Measurements from ENCODE around the gene ZFP28.

Gene ZFP28

GRCh38 chr19:56594446-56594782 lies 55.7 kb downstream of the ZFP28 start:
- Histone ChIP-seq H3K27ac (ENCODE audit: poor library complexity, severe bottlenecking) (no peak overlapping the region), H3K36me3 (ENCODE audit: low read depth) (peaks cover 10% of the 10 kb centered on the region), H3K4me3 (ENCODE audit: severe bottlenecking) (no peak overlapping the region), H3K27me3 (ENCODE audit: insufficient read depth, poor library complexity, severe bottlenecking) (no peaks in the 10 kb centered on the region), H3K9me3 (ENCODE audit: severe bottlenecking) (peaks cover 1% of the 10 kb centered on the region), H3K4me1 (ENCODE audit: insufficient read depth, poor library complexity, severe bottlenecking) (no peaks in the 10 kb centered on the region)
- no peak for DNase-seq (ENCODE audit: low spot score)
- TF ChIP-seq CTCF (IDR thresholded peaks at IDR 0.05; ENCODE audit: poor library complexity, severe bottlenecking): no peak
- no peak for ATAC-seq (ENCODE audit: low read depth)

GRCh38 chr19:56594783-56595547 lies 56.2 kb downstream of the ZFP28 start, which contains the start of gene ZNF71:
ZNF71 (plus strand) TSS chr19:56595302; CDS start chr19:56601559, 6,257 bp downstream.
- Histone ChIP-seq H3K27ac (ENCODE audit: poor library complexity, severe bottlenecking) (no peak within 1 kb of the TSS), H3K36me3 (ENCODE audit: low read depth) (peaks cover 10% of the 10 kb centered on the region), H3K9me3 (ENCODE audit: severe bottlenecking) (peaks cover 1% of the 10 kb centered on the region), H3K4me1 (ENCODE audit: insufficient read depth, poor library complexity, severe bottlenecking) (no peaks in the 10 kb centered on the region), H3K4me3 (ENCODE audit: severe bottlenecking) (peak within 1 kb of the TSS; percentile 75), H3K27me3 (ENCODE audit: insufficient read depth, poor library complexity, severe bottlenecking) (no peaks in the 10 kb centered on the region)
- no peak for TF ChIP-seq CTCF (IDR thresholded peaks at IDR 0.05; ENCODE audit: poor library complexity, severe bottlenecking)
- DNase-seq (ENCODE audit: low spot score): peak; percentile 81
- ATAC-seq (ENCODE audit: low read depth): peak; percentile 95

GRCh38 chr19:56595548-56595899 lies 56.8 kb downstream of the ZFP28 start:
- TF ChIP-seq CTCF (IDR thresholded peaks at IDR 0.05; ENCODE audit: poor library complexity, severe bottlenecking): no peak
- Histone ChIP-seq H3K36me3 (ENCODE audit: low read depth) (peaks cover 10% of the 10 kb centered on the region), H3K9me3 (ENCODE audit: severe bottlenecking) (no peaks in the 10 kb centered on the region), H3K4me1 (ENCODE audit: insufficient read depth, poor library complexity, severe bottlenecking) (no peaks in the 10 kb centered on the region), H3K27ac (ENCODE audit: poor library complexity, severe bottlenecking) (no peak overlapping the region), H3K27me3 (ENCODE audit: insufficient read depth, poor library complexity, severe bottlenecking) (no peaks in the 10 kb centered on the region), H3K4me3 (ENCODE audit: severe bottlenecking) (peak overlapping the region; percentile 75)
- DNase-seq (ENCODE audit: low spot score): no peak
- ATAC-seq (ENCODE audit: low read depth): peak; percentile 48

- H3K4me3 ChIP-seq (ENCODE audit: severe bottlenecking): no peak overlapping the region
- peaks cover 2% of the 10 kb centered on the region for H3K9me3 ChIP-seq (ENCODE audit: severe bottlenecking)
- no peak for TF ChIP-seq CTCF (IDR thresholded peaks at IDR 0.05; ENCODE audit: poor library complexity, severe bottlenecking)
- no peak overlapping the region for H3K27ac ChIP-seq (ENCODE audit: poor library complexity, severe bottlenecking)
- no peak for DNase-seq (ENCODE audit: low spot score)
- ATAC-seq (ENCODE audit: low read depth): no peak
- no peaks in the 10 kb centered on the region for H3K4me1 ChIP-seq (ENCODE audit: insufficient read depth, poor library complexity, severe bottlenecking)
- no peaks in the 10 kb centered on the region for H3K27me3 ChIP-seq (ENCODE audit: insufficient read depth, poor library complexity, severe bottlenecking)
- peaks cover 20% of the 10 kb centered on the region for H3K36me3 ChIP-seq (ENCODE audit: low read depth)
Observed at GRCh38 chr19:56596676-56597075, 57.9 kb downstream of the ZFP28 start.

- H3K27me3 ChIP-seq (ENCODE audit: insufficient read depth, poor library complexity, severe bottlenecking): no peaks in the 10 kb centered on the region
- H3K27ac ChIP-seq (ENCODE audit: poor library complexity, severe bottlenecking): no peak overlapping the region
- no peak for TF ChIP-seq CTCF (IDR thresholded peaks at IDR 0.05; ENCODE audit: poor library complexity, severe bottlenecking)
- DNase-seq (ENCODE audit: low spot score): no peak
- no peak for ATAC-seq (ENCODE audit: low read depth)
- H3K4me1 ChIP-seq (ENCODE audit: insufficient read depth, poor library complexity, severe bottlenecking): no peaks in the 10 kb centered on the region
- H3K9me3 ChIP-seq (ENCODE audit: severe bottlenecking): peaks cover 5% of the 10 kb centered on the region
- H3K4me3 ChIP-seq (ENCODE audit: severe bottlenecking): no peak overlapping the region
- peaks cover 20% of the 10 kb centered on the region for H3K36me3 ChIP-seq (ENCODE audit: low read depth)
Observed at GRCh38 chr19:56597696-56598095, 58.9 kb downstream of the ZFP28 start.

Data from RWPE2 (cell line).